ENCODE measurements around the gene PRR36. TPM values are rescaled to one million over a fixed set of nuclear protein-coding genes. Genes with fewer than 3 reads are reported as not detected.

Gene PRR36
- total RNA-seq, 2 donors from 2014 or later = 2.2 to 4.2 TPM

DNA sequence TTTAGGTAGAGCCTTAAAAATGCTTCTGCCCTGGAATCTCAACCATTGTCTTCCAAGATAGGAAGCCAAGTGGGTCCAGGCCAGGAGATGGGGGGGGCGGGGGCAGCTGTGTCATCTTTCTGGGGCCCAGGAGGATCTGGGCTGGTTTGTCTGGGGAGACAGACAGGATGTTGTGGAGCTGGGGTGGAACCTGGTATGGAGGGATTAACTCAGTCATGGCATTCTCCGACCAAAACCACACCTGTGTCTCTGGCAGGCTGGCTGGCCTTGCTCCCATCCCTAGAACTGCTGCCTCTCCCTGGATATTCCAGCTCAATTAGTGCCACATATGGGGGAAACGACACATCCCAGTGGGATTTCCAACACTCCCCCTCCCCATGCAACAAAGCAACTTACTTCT lies 26.7 kb upstream of the PRR36 start:
- no peaks in the 10 kb centered on the region for H3K36me3 ChIP-seq
- H3K27ac ChIP-seq = no peak overlapping the region
- peaks cover 15% of the 10 kb centered on the region for H3K4me1 ChIP-seq (replicated peaks)
- intact Hi-C loops (cut with DNase I) = loop anchor here (5.0 kb wide), 1 partner anchor 69 kb away; the partner anchor contains the start of gene EVI5L
- H3K27me3 ChIP-seq (replicated peaks; ENCODE audit: insufficient read depth) = no peaks in the 10 kb centered on the region
- no peak for TF ChIP-seq POLR2AphosphoS5 (IDR thresholded peaks at IDR 0.05)
- no peak for TF ChIP-seq POLR2A (IDR thresholded peaks at IDR 0.05)
- TF ChIP-seq, protein P1, sequence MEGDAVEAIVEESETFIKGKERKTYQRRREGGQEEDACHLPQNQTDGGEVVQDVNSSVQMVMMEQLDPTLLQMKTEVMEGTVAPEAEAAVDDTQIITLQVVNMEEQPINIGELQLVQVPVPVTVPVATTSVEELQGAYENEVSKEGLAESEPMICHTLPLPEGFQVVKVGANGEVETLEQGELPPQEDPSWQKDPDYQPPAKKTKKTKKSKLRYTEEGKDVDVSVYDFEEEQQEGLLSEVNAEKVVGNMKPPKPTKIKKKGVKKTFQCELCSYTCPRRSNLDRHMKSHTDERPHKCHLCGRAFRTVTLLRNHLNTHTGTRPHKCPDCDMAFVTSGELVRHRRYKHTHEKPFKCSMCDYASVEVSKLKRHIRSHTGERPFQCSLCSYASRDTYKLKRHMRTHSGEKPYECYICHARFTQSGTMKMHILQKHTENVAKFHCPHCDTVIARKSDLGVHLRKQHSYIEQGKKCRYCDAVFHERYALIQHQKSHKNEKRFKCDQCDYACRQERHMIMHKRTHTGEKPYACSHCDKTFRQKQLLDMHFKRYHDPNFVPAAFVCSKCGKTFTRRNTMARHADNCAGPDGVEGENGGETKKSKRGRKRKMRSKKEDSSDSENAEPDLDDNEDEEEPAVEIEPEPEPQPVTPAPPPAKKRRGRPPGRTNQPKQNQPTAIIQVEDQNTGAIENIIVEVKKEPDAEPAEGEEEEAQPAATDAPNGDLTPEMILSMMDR (IDR thresholded peaks at IDR 0.05) = no peak
- no peaks in the 10 kb centered on the region for H3K9me3 ChIP-seq
- no peak overlapping the region for H3K4me3 ChIP-seq
- WGBS = 49% methylated on average over 3 of the region's 3 CpGs
- no peak for DNase-seq (ENCODE audit: low spot score)

DNA sequence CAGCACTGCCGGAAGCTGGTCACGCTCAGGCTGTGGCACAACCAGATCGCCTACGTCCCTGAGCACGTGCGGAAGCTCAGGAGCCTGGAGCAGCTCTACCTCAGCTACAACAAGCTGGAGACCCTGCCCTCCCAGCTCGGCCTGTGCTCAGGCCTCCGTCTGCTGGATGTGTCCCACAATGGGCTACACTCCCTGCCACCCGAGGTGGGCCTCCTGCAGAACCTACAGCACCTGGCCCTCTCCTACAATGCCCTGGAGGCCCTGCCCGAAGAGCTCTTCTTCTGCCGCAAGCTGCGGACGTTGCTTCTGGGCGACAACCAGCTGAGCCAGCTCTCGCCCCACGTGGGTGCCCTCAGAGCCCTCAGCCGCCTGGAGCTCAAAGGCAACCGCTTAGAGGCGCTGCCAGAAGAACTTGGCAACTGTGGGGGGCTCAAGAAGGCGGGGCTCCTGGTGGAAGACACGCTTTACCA lies 26.2 kb upstream of the PRR36 start:
- Histone ChIP-seq H3K4me3 (no peak overlapping the region), H3K36me3 (no peaks in the 10 kb centered on the region), H3K9me3 (no peaks in the 10 kb centered on the region), H3K27ac (no peak overlapping the region), H3K27me3 (replicated peaks; ENCODE audit: insufficient read depth) (no peaks in the 10 kb centered on the region), H3K4me1 (replicated peaks) (peaks cover 13% of the 10 kb centered on the region)
- no peak for DNase-seq (ENCODE audit: low spot score)
- WGBS = 74% methylated on average over 21 of the region's 21 CpGs
- intact Hi-C loops (cut with DNase I) = loop anchor here (5.0 kb wide), 1 partner anchor 68 kb away; the partner anchor contains the start of gene EVI5L
- TF ChIP-seq, protein P1 (IDR thresholded peaks at IDR 0.05) = no peak
- TF ChIP-seq POLR2AphosphoS5 (IDR thresholded peaks at IDR 0.05) (no peak), POLR2A (IDR thresholded peaks at IDR 0.05) (no peak)

DNA sequence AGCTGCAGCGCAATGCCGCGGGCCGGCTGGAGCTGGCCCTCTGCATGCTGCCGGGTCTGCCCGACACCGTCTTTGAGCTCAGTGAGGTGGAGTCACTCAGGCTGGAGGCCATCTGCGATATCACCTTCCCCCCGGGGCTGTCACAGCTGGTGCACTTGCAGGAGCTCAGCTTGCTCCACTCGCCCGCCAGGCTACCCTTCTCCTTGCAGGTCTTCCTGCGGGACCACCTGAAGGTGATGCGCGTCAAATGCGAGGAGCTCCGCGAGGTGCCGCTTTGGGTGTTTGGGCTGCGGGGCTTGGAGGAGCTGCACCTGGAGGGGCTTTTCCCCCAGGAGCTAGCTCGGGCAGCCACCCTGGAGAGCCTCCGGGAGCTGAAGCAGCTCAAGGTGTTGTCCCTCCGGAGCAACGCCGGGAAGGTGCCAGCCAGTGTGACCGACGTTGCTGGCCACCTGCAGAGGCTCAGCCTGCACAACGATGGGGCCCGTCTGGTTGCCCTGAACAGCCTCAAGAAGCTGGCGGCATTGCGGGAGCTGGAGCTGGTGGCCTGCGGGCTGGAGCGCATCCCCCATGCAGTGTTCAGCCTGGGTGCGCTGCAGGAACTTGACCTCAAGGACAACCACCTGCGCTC lies 25.7 kb upstream of the PRR36 start:
- TF ChIP-seq, protein P1 (IDR thresholded peaks at IDR 0.05) = no peak
- TF ChIP-seq POLR2AphosphoS5 (IDR thresholded peaks at IDR 0.05) (no peak), POLR2A (IDR thresholded peaks at IDR 0.05) (no peak)
- no peak for DNase-seq (ENCODE audit: low spot score)
- Histone ChIP-seq H3K27ac (no peak overlapping the region), H3K36me3 (no peaks in the 10 kb centered on the region), H3K9me3 (no peaks in the 10 kb centered on the region), H3K27me3 (replicated peaks; ENCODE audit: insufficient read depth) (no peaks in the 10 kb centered on the region), H3K4me3 (no peak overlapping the region), H3K4me1 (replicated peaks) (peaks cover 11% of the 10 kb centered on the region)
- 87% methylated on average over 34 of the region's 34 CpGs for WGBS
- intact Hi-C loops (cut with DNase I) = loop anchor here (5.0 kb wide), 1 partner anchor 68 kb away; the partner anchor contains the start of gene EVI5L

DNA sequence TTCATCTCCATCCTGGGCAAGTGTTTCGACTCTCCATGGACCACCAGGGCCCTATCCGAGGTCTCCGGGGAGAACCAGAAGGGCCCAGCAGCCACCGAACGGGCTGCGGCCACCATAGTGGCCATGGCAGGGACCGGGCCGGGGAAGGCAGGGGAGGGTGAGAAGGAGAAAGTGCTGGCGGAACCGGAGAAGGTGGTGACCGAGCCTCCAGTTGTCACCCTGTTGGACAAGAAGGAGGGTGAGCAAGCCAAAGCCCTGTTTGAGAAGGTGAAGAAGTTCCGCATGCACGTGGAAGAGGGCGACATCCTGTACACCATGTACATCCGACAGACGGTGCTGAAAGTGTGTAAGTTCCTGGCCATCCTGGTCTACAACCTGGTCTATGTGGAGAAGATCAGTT lies 24.8 kb upstream of the PRR36 start:
- no peaks in the 10 kb centered on the region for H3K27me3 ChIP-seq (replicated peaks; ENCODE audit: insufficient read depth)
- H3K9me3 ChIP-seq = no peaks in the 10 kb centered on the region
- no peaks in the 10 kb centered on the region for H3K36me3 ChIP-seq
- H3K4me1 ChIP-seq (replicated peaks) = peaks cover 13% of the 10 kb centered on the region
- H3K4me3 ChIP-seq = no peak overlapping the region
- no peak for TF ChIP-seq POLR2A (IDR thresholded peaks at IDR 0.05)
- TF ChIP-seq, protein P1 (IDR thresholded peaks at IDR 0.05) = no peak
- no peak for TF ChIP-seq POLR2AphosphoS5 (IDR thresholded peaks at IDR 0.05)
- WGBS = 94% methylated on average over 16 of the region's 16 CpGs
- no peak overlapping the region for H3K27ac ChIP-seq
- intact Hi-C loops (cut with DNase I) = no loop called here
- no peak for DNase-seq (ENCODE audit: low spot score)

DNA sequence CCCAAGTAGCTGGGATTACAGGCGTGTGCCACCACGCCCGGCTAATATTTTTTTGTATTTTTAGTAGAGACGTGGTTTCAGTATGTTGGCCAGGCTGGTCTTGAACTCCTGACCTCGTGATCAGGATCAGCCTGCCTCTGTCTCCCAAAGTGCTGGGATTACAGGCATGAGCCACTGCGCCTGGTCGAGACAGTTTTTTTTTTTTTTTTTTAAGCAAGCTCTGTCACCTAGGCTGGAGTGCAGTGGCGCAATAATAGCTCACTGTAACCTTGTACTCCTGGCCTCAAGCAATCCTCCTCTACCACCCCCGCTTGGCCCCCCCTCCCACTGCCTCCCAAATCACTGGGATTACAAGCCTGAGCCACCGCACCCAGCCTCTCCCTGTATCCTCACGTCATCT lies 23.1 kb upstream of the PRR36 start:
- 87% methylated on average over 11 of the region's 11 CpGs for WGBS
- no peaks in the 10 kb centered on the region for H3K9me3 ChIP-seq
- TF ChIP-seq POLR2A (IDR thresholded peaks at IDR 0.05) (no peak), POLR2AphosphoS5 (IDR thresholded peaks at IDR 0.05) (no peak)
- TF ChIP-seq, protein P1 (IDR thresholded peaks at IDR 0.05) = no peak

More for the DNA sequence above, 23.1 kb upstream of the PRR36 start:
- no peaks in the 10 kb centered on the region for H3K36me3 ChIP-seq
- H3K4me3 ChIP-seq = no peak overlapping the region
- H3K27ac ChIP-seq = no peak overlapping the region
- no peaks in the 10 kb centered on the region for H3K27me3 ChIP-seq (replicated peaks; ENCODE audit: insufficient read depth)
- intact Hi-C loops (cut with DNase I) = no loop called here
- peaks cover 10% of the 10 kb centered on the region for H3K4me1 ChIP-seq (replicated peaks)
- DNase-seq (ENCODE audit: low spot score) = no peak

Data from prostate gland (tissue), 2 donors.